HG03280 (cell line): ENCODE measurements around the gene HIVEP1.
"Not testable (repeated sequence)": the region's sequence is repeated elsewhere in the genome, so short reads cannot be mapped to it uniquely, and the experiment has no call there.

Source experiments
- ATAC-seq: cut with Tn5 transposase; IDR thresholded peaks from one replicate; pipeline ENCODE4 v1.9.1; 2021; ENCODE audit warnings: mild to moderate bottlenecking, moderate library complexity; ENCODE audit not compliant: unreplicated experiment

Gene HIVEP1

GRCh38 chr6:12176782-12177181 lies 164.7 kb downstream of the HIVEP1 start:
- ATAC-seq, result not testable (repeated sequence)

- ATAC-seq, result no peak
Observed at GRCh38 chr6:12178521-12178920, 166.4 kb downstream of the HIVEP1 start.

GRCh38 chr6:12181481-12181880 lies 169.4 kb downstream of the HIVEP1 start:
- ATAC-seq, result no peak

GRCh38 chr6:12182676-12183075 lies 170.6 kb downstream of the HIVEP1 start:
- ATAC-seq, result no peak

- ATAC-seq, result no peak
Observed at GRCh38 chr6:12185081-12185673, 173.1 kb downstream of the HIVEP1 start.

GRCh38 chr6:12186528-12186927 lies 174.4 kb downstream of the HIVEP1 start:
- no peak for ATAC-seq

- no peak for ATAC-seq
Observed at GRCh38 chr6:12189150-12189549, 177.0 kb downstream of the HIVEP1 start.

- ATAC-seq, result no peak
Observed at GRCh38 chr6:12189661-12190060, 177.5 kb downstream of the HIVEP1 start.

GRCh38 chr6:12190252-12190651 lies 178.1 kb downstream of the HIVEP1 start:
- ATAC-seq, result no peak

GRCh38 chr6:12196326-12196936 lies 184.3 kb downstream of the HIVEP1 start:
- ATAC-seq, result no peak

- ATAC-seq, result no peak
Observed at GRCh38 chr6:12198851-12199250, 186.7 kb downstream of the HIVEP1 start.

- no peak for ATAC-seq
Observed at GRCh38 chr6:12200015-12200564, 188.0 kb downstream of the HIVEP1 start.

GRCh38 chr6:12200761-12201160 lies 188.6 kb downstream of the HIVEP1 start:
- ATAC-seq, result no peak

GRCh38 chr6:12203001-12203400 lies 190.9 kb downstream of the HIVEP1 start:
- ATAC-seq, result no peak

GRCh38 chr6:12208190-12208589 lies 196.1 kb downstream of the HIVEP1 start:
- ATAC-seq, result no peak

GRCh38 chr6:12208673-12209072 lies 196.6 kb downstream of the HIVEP1 start:
- ATAC-seq, result no peak
